ENCODE results near the gene ZBED4.
"Not testable (repeated sequence)": the region's sequence is repeated elsewhere in the genome, so short reads cannot be mapped to it uniquely, and the experiment has no call there.

ZBED4 gene, protein sequence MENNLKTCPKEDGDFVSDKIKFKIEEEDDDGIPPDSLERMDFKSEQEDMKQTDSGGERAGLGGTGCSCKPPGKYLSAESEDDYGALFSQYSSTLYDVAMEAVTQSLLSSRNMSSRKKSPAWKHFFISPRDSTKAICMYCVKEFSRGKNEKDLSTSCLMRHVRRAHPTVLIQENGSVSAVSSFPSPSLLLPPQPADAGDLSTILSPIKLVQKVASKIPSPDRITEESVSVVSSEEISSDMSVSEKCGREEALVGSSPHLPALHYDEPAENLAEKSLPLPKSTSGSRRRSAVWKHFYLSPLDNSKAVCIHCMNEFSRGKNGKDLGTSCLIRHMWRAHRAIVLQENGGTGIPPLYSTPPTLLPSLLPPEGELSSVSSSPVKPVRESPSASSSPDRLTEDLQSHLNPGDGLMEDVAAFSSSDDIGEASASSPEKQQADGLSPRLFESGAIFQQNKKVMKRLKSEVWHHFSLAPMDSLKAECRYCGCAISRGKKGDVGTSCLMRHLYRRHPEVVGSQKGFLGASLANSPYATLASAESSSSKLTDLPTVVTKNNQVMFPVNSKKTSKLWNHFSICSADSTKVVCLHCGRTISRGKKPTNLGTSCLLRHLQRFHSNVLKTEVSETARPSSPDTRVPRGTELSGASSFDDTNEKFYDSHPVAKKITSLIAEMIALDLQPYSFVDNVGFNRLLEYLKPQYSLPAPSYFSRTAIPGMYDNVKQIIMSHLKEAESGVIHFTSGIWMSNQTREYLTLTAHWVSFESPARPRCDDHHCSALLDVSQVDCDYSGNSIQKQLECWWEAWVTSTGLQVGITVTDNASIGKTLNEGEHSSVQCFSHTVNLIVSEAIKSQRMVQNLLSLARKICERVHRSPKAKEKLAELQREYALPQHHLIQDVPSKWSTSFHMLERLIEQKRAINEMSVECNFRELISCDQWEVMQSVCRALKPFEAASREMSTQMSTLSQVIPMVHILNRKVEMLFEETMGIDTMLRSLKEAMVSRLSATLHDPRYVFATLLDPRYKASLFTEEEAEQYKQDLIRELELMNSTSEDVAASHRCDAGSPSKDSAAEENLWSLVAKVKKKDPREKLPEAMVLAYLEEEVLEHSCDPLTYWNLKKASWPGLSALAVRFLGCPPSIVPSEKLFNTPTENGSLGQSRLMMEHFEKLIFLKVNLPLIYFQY

DNA sequence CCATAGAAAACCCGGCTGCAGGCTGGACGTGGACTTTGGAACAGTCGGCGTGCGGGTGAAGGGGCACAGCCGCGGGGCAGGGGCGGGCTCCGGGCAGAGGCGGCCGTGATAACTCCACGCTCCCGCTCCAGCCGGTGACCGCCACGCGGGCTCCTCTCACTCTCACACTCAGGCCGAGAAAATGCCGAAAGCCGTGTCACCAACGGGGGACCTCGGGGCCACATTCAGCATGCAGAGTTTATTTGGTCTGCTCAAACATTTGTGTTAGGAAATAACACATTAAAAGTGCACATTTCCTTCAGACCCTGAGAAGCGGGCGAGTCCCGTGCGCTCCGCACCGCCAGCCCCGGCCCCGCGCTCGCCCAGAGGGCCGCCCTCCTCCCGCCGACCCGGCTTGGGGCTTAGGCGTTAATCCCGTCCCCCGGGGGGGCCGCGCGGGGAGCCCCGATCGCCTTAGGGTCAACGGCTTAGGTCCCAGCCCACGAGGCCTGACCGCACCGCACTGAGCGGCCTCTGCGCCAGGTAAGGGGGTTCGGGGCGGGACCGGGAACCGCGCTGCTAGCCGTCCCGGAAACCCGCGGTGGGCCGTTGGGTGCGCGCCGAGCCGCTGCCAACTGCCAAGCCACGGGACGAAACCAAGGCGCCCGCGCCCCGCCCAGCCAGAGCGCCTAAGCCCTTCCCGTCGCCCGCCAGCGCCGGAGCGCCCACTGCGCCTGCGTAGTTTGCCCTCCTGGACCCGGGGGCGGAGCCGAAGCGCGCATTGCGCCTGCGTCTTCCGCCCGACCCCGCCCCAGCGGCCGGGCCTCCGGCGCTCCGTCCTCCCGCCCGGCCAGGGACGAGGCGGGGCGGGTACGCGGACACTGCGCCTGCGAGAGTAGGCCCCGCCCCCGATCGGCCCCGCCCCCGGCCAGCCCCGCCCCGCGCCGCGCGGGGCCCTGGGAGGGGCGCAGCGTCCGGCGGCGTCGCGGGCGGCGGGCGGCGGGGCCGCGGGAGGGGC, at the start of gene ZBED4:
Gene ZBED4 (plus strand): TSS at position 947 of the 997 bp plus-strand sequence. CDS start 29,819 bp downstream, outside the sequence.
- DNase-seq (ENCODE audit: low read depth in 2 of 3, low spot score in 2 of 3): peak; percentile 95 to 99 (median 95)

DNA sequence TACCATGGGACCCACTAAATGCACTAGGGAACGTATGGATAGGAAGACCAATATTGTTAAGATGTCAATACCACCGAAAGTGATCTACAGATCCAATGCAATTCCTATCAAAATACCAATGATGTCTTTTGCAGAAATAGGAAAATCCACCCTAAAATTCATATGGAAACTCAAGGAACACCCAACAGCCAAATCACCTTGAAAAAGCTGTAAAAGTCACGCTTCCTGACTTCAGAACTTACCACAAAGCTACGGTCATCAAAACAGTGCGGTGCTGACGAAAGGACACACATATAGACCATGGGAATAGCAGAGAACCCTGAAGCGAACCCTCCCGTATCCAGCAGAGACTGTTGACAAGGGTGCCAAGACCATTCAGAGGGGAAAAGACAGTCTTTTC, 46.5 kb upstream of the ZBED4 start:
- DNase-seq (ENCODE audit: low read depth in 2 of 3, low spot score in 2 of 3): no peak

DNA sequence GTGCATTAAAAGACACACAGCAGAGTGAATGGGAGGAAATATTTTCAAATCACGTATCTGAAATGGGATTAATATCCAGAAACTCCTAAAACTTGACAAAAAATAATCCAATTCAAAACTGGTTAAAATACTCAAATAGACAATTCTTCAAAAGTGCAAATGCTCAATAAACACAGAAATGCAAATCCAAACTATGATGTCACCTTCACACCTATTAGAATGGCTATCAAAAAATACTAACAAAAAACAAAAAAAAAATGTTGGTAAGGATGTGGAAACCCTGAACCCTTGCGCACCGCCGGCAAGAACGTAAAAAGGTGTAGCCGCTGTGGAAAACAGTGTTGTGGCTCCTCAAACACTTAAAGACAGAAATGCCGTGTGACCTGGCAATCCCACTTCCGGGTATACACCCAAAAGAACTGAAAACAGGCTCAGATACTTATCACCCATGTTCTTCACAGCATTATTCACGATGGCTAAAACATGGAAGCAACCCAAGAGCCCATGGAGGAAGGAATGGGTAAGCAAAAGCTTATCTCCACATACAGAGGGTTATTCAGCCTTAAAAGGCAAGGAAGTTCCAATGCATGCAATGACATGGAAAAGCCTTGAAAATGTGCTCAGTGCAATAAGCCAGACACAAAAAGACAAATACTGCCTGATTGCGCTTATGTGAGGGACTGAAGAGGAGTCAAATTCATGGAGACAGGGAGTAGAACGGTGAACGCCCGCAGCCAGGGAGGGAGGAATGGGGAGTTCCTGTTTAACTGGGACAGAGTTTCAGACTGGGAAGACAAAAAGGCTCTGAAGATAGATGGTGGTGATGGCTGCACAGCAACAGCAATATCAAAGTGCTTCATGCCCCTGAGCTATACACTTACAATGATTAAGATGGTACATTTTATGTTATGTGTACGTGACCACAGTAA, 45.6 kb upstream of the ZBED4 start:
- DNase-seq (ENCODE audit: low read depth in 2 of 3, low spot score in 2 of 3): no peak

DNA sequence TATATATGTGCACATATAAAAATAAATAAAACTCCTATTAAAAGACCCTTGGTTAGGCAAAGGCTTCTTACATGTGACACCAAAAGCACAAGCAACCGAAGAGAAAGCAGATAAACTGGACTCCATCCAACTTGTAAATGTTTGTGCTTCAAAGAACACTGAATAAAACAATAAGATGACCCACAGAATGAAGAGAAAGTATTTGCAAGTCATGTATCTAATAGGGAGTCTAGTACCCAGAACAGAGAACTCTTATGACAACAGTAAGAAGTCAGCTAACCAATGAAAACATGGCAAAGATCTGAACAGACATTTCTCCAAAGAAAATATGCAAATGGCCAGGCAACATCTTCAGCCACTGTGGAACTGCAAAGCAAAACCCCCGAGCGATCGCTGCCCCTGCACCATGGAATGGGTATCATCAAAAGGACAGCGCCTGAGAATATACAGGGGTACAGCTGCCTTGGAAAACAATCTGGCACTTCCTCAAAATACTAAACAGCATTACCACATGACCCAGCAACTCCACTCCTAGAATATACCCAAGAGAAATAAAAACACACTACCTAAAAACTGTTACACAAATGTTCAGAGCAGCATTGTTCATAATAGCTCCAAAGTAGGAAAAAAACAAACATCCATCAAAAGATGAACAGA, 43.2 kb upstream of the ZBED4 start:
- no peak for DNase-seq (ENCODE audit: low read depth in 2 of 3, low spot score in 2 of 3)

DNA sequence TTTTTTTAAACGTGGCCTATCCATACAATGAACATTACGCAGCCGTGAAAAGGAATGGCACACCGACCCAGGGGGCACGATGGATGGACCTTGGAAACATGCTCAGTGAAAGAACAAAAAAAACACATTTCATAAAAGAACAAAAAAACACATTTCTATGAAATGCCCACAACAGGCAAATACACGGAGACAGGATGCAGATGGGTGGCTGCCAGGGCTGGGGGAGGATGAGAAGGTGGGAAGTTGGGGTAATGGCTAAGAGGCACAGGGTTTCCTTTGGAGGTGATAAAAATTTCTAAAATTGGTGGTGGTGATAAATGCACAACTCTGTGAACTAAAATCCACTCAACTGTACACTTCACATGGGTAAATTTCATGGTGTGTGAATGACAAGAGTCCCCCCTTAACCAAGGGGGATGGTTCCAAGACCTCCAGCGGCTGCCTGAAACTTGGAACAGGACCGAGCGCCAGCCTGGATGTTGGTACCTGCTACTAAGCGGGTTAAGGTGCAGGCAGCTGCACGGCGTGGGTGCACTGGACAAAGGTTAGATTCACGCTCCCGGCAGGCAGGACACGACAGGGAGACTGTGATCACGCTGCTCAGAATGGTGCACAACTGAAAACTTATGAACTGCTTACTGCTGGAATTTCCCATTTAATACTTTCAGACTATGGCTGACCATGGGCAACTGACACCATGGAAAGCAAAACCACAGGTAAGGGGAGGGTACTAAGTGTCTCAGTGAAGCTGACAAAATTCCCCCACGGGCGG, 42.4 kb upstream of the ZBED4 start:
- no peak for DNase-seq (ENCODE audit: low read depth in 2 of 3, low spot score in 2 of 3)

DNA sequence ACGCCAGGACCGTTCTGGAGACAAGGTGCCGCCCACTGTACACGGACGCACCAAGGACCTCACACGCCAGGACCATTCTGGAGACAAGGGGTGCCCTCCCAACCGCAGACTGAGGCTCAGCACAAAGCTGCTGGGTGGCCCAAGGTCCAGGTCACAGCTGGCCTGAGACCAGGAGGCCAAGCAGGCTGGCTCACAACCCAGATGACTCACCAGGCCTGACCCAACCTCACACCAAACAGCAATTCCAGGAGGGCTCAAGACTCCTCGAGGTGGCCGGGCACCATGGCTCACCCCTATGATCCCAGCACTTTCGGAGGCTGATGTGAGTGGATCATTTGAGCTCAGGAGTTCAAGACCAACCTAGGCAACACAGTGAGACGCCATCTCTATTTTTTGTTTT, 40.8 kb upstream of the ZBED4 start:
- no peak for DNase-seq (ENCODE audit: low read depth in 2 of 3, low spot score in 2 of 3)

DNA sequence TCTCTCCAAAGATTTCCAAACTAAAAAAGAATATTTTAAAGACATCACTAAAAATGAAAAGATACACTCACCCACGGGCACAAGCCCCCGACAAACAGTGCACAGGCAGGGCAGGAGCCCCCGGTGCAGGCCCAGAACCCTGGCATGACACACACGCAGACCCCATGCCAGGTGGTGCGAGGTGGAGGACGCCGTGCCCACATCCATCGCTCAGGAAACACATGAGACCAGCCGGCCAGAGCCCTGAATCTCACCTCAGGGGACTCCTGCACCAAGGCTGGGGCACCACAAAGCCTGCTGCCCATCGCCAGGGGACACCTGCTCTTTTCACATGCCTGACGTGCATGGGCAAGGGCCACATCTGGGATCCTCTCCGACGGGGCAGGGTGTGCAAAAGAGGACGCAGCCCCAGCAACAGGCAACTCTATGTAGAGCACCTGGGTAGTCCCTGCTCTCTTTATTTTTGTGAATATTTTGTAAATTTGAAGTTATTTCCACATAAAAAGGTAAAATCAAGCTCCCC, 39.4 kb upstream of the ZBED4 start:
- DNase-seq (ENCODE audit: low read depth in 2 of 3, low spot score in 2 of 3): no peak

DNA sequence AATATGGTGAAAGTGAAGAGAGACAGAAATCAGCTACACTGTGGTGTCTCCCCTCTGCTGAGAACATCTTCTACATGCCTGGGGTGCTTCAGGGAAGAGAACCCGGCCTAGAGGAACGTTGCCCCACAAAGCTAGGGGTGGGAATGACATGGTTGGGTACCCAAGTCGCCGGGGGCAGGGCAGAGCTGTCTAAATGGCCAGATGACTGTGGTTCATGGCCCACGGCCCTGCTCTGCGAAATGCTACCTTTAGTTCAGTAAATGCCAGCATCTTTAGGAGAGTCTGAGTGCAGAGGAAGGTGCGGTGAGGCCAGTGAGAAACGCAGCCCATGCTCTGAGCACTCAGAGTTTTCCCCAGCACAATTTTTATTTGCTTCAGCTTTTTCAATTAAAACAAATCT, 38.8 kb upstream of the ZBED4 start:
- DNase-seq (ENCODE audit: low read depth in 2 of 3, low spot score in 2 of 3): no peak

DNA sequence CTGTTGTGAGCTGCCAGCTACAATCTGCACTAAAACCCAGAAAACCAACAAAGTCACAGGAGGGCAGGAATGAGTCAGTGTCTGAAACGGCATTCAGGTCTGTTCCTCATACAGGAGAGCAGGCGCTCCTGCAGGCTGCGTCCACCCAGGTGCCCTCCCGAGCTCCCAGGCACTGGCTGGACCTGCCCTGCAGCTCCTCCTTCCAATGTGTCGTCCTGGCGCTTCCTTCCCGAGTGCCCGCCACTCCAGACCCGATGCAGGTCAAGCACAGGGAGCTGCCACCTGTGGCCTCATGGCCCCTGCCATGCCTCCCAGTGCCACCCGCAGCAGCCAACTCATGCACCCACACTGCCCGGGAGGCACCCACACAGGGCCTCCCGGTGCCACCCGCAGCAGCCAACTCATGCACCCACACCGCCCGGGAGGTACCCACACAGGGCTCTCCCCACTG, 38.0 kb upstream of the ZBED4 start:
- no peak for DNase-seq (ENCODE audit: low read depth in 2 of 3, low spot score in 2 of 3)

DNA sequence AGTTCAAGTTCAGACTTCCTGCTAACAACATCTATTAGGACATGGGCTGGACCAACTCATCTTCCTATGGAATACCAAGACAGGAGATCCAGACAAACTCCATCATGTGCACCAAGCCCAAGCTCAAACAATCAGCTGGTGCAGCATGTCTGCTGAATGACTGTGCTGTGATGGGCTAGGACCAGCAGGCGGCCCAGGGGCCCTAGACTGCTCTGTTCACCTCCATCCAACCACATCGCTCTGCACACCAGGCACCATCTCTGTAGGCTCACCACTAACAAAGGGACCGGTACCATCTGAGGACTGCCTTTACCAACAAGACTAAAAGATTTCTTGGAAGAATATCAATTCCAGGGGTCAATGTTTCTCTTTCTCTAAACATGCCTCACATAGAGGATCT, 36.3 kb upstream of the ZBED4 start:
- DNase-seq (ENCODE audit: low read depth in 2 of 3, low spot score in 2 of 3): no peak

DNA sequence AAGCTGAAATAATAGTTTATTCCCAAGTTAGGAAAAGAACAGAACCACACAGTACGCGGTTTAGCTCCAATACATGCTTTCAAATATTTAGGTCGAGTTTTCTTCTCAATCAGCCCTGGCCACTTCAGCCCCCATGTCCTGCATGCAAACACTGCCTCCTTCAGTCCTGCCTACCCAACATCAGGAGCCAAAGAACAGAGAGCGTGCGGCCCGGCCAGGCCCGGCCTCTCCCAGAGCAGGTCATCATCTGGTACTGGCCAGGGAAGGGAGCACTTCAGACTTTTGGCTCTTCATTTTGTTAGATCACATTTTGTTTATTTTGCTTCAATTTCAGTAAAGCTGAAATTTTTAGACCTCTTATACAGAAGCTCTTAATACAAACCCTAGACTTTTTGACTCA, 32.7 kb upstream of the ZBED4 start:
- DNase-seq (ENCODE audit: low read depth in 2 of 3, low spot score in 2 of 3): no peak

DNA sequence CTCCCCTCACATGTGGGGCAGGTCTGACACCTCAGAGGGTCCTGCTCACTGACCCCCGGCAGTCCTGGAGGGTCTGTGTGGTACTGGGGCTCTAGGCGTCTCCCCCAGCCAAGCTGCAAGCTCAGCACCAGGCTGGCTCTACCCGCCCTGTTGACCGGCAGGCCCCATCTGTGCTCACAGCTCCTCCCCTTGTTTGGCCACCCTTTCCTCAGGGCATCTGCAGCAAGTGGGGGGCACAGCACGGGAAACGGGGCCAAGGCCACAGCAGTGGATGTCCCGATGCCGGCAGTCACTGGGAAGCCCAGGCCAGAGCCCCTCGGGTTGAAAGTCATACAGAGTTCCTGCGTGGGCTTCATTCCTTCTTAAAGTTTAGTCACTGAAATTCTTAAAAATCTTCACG, 31.9 kb upstream of the ZBED4 start:
- not testable (repeated sequence) for DNase-seq (ENCODE audit: low read depth in 2 of 3, low spot score in 2 of 3)

DNA sequence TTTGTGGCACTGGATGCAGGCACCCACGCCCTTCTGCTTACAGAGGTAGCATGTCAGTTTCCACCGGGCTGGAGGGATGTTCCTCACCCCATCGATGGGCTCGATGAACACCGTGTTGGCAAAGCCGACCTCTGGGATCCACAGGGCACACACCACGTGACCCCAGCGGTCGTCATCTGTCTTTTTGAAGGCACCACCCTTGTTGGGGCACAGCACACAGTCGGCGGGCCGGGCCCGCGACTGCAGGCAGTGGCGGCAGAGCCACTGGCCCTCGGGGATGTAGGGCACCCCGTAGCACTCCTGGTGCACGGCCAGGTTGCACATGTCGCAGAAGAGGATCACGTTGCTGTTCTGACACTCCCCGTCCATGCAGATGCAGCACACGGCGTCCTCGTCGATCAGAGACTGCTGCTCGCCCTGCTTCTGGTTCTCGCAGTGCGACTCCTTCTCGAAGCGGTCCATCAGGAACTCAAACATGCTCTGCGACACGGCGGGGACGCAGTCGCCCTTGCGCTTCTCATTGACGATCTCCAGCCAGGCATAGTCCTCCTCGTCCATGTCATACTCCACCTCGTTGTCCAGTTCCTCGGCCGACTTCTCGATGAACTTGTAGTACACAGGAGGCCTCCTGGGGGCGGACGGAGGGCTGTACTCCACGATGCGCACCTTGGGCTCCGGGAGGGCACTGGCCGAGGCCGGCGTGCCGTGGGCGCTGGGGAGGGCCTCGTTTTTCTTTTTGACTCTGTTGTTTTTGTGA, 30.2 kb upstream of the ZBED4 start:
- DNase-seq (ENCODE audit: low read depth in 2 of 3, low spot score in 2 of 3): no peak

DNA sequence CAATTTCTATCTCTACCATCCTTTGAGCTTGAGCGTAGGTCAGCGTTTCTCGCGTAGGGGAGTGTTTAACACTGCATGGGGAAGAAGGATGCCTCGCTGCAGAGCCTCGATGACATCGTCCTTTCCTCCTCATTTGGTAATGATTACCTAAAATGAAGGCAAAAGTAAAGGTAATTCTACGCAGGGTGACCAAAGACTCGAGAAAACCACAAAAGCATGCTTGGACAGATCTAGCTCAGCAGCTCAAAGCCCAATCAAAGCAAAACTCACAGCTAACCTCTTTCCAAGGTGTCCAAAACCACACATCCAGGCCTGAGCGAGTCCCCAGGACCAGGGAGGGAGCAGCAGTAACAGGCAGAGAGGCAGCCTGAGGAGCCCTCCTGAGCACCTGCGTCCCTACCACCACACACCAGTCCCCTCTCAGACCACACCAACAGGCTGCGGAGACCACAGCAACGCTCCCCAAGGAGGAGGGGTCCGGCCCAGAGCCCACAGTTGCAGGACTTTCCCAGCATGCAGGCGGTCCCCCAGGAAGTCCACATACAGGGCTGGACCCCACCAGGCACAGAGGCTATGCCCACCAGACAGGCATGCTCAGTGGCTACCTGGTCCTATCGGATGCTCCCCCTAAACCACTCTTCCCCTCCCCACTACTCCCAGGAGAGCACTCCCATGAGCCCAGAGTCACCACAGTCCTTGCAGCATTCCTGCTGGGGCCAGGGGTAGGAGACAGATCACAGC, 29.3 kb upstream of the ZBED4 start:
- DNase-seq (ENCODE audit: low read depth in 2 of 3, low spot score in 2 of 3): no peak

DNA sequence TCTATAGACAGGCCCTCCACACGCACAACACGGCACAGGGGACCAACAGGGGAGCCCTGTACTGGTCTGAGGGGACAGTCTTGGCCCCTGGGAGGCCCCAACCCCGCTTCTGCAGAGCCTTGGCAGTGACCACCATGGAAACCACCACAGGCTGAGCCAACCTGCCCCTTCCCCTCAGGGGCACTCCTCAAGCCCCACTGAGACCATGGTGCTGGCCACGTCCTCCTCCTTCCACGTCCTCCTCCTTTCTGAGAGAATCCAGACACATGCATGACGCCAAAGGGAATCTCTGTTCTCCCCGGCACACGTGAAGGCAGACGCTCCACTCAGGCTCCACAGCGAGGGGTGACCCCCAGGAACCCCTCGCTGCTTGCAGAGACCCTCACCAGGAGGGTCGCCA, 28.7 kb upstream of the ZBED4 start:
- no peak for DNase-seq (ENCODE audit: low read depth in 2 of 3, low spot score in 2 of 3)

DNA sequence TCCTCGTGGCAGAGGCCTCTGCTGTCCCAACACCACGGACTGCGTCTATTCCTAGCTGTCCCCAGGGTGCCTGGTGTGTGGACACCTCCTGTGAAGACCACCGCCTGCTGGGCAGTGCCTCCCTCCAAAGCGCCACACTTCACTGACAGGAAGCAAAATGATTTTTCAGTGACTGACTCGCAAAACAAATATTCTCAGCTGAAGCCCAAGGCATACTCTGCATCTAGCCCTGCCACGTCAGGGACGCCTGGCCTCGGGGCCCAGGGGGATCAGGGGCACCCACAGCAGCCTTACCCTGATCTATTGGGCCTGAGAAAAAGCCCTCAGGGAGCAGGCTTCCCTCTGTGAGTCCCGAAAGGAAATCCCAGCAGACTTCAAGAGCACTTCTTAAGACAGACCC, 28.2 kb upstream of the ZBED4 start:
- no peak for DNase-seq (ENCODE audit: low read depth in 2 of 3, low spot score in 2 of 3)
